Left cardiac atrium (tissue), 4 donors: ENCODE data around the gene C12orf57. TPM values are rescaled to one million over a fixed set of nuclear protein-coding genes. Genes with fewer than 3 reads are reported as not detected.

Experiments
- ATAC-seq, 2 donors: fragments of 200-7000 bp; cut with Tn5 transposase; one replicate each; pipeline ENCODE4 v1.9.1; 2020; ENCODE audit warnings: mild to moderate bottlenecking in 2 of 2, moderate library complexity in 2 of 2
- DNase-seq: peaks from one replicate; pipeline ENCODE4 v3.0.0-alpha.2; 2020
- intact Hi-C, 2 donors: fragments of 100-400 bp; cut with DNase I; formaldehyde crosslinking; loops; one replicate each; pipeline versions ENCODE4 v1.14.1 to v1.15.1; 2022 to 2023
- total RNA-seq, 2 donors: library from RNA; stranded (reverse); fragmentation: NEBNext Ultra II Directional; extraction: Animal tissue kit (Norgen Biotek cat#: 25700); gene quantifications; one replicate each; pipeline ENCODE4 v1.2.1, GENCODE V29; 2021
- donor health status: DM: no; HTN: yes; CAD: no.
- donor health status: DM: no; HTN: yes; CAD: no; lungs with severe emphysema.
- donor health status: DM: yes; HTN: yes; CAD: no.
- donor health status: Dilated cardiomyopathy.

C12orf57 gene
- total RNA-seq, 2 donors from 2014 or later: 249 to 282 TPM

- no peak for ATAC-seq
- DNase-seq: no peak
- intact Hi-C loops: no loop called here
These were observed 27.2 kb upstream of the C12orf57 start for GRCh38 chr12:6916426-6917200.

- intact Hi-C loops: no loop called here
- no peak for ATAC-seq
These were observed 26.2 kb upstream of the C12orf57 start for GRCh38 chr12:6917491-6918231.

GRCh38 chr12:6919588-6919987, 24.2 kb upstream of the C12orf57 start:
- DNase-seq (no peak), ATAC-seq (no peak)
- intact Hi-C loops: no loop called here

More at GRCh38 chr12:6917491-6918231, 26.2 kb upstream of the C12orf57 start:
- DNase-seq: no peak

GRCh38 chr12:6921539-6921938, 22.3 kb upstream of the C12orf57 start:
- DNase-seq: no peak
- intact Hi-C loops: no loop called here

GRCh38 chr12:6921996-6922946, 21.6 kb upstream of the C12orf57 start:
- DNase-seq (no peak), ATAC-seq (no peak)
- intact Hi-C loops: loop anchor here in 1 of 2 donors (2.0 kb wide), 1 partner anchor 43 kb away; no protein-coding TSS in a partner anchor

More at GRCh38 chr12:6921539-6921938, 22.3 kb upstream of the C12orf57 start:
- ATAC-seq: no peak

- ATAC-seq (no peak), DNase-seq (no peak)
- intact Hi-C loops: loop anchor here in 1 of 2 donors (2.0 kb wide), 1 partner anchor 42 kb away; no protein-coding TSS in a partner anchor
These were observed 20.7 kb upstream of the C12orf57 start for GRCh38 chr12:6923003-6923732.

GRCh38 chr12:6923851-6924250, 20.0 kb upstream of the C12orf57 start:
- intact Hi-C loops: loop anchor here in 1 of 2 donors (2.0 kb wide), 1 partner anchor 41 kb away; no protein-coding TSS in a partner anchor
- DNase-seq (peak; percentile 24), ATAC-seq (no peak)

- intact Hi-C loops: no loop called here
- DNase-seq: no peak
- peak in 1 of 2 donors; percentile 6 for ATAC-seq
These were observed 18.6 kb upstream of the C12orf57 start for GRCh38 chr12:6925239-6925539.

- peak; percentile 45 to 66 for ATAC-seq
- intact Hi-C loops: no loop called here
- peak; percentile 79 for DNase-seq
These were observed 18.1 kb upstream of the C12orf57 start for GRCh38 chr12:6925540-6926279.

GRCh38 chr12:6927379-6928021, 16.3 kb upstream of the C12orf57 start, which contains the start of gene ATN1:
ATN1 (plus strand) TSS chr12:6927959; CDS start chr12:6934002, 6,043 bp downstream.
- intact Hi-C loops: no loop called here

GRCh38 chr12:6928022-6928702, 15.7 kb upstream of the C12orf57 start:
- intact Hi-C loops: no loop called here
- peak; percentile 40 for DNase-seq
- no peak for ATAC-seq

More at GRCh38 chr12:6927379-6928021, 16.3 kb upstream of the C12orf57 start, which contains the start of gene ATN1:
- DNase-seq: peak; percentile 86
- peak; percentile 61 to 67 for ATAC-seq

- intact Hi-C loops: no loop called here
- peak; percentile 35 for DNase-seq
- ATAC-seq: no peak
These were observed 15.0 kb upstream of the C12orf57 start for GRCh38 chr12:6928703-6929407.

- intact Hi-C loops: no loop called here
These were observed 14.1 kb upstream of the C12orf57 start for GRCh38 chr12:6929466-6930452.

GRCh38 chr12:6932766-6933165, 11.1 kb upstream of the C12orf57 start:
- no peak for DNase-seq
- intact Hi-C loops: no loop called here
- ATAC-seq: no peak

More at GRCh38 chr12:6929466-6930452, 14.1 kb upstream of the C12orf57 start:
- no peak for ATAC-seq
- DNase-seq: no peak

- DNase-seq (peak; percentile 75), ATAC-seq (peak in 1 of 2 donors; percentile 1)
- intact Hi-C loops: no loop called here
These were observed 9.7 kb upstream of the C12orf57 start for GRCh38 chr12:6934110-6934509.
